Upper lobe of left lung (tissue), 4 donors: ENCODE measurements around the gene TMEM106C.

Source experiments
- POLR2A ChIP-seq, 4 donors: fragments of 450-650 bp; IDR thresholded peaks; one replicate each; pipeline ENCODE4 v1.5.1; 2016 to 2017; ENCODE audit warnings: antibody characterized with exemption in 4 of 4, mild to moderate bottlenecking in 2 of 4
- TF ChIP-seq, protein P1 (sequence below), 6 experiments: fragments of 450-650 bp in 4 of 6; fragments of 200-600 bp in 2 of 6; sonication (generic) in 2 of 6; IDR thresholded peaks; one replicate each; pipeline ENCODE4 v1.5.1; 2016 to 2019; ENCODE audit warnings: antibody characterized with exemption in 6 of 6

DNA sequence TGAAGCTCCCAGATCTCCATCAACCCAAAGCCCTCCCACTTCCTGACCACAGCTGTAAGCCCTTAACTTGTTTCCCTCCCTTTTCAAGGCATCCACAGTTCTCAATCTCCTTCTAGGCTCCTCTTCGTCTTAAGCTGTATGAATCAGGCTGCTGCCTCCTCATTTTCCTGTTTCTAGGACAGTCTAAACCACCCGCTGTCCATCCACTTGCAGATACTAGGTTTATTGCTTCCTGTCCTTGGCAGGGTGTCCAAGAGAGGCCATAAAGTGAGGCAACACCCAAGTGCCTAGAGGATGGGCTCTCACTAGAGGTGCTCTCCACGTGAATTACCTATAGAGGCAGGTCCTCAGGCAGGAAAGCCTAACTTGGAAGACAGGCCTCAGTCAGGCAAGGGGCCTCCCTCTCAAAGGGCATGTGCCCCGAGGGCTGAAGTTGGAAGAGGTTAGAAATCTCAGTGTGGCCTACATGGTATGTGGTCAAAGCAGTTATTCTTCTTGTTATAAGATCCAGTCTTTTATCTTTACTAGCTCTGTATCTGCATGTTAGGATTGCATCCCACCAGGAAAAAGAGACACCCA lies 8.8 kb upstream of the TMEM106C start:
- TF ChIP-seq, protein P1, sequence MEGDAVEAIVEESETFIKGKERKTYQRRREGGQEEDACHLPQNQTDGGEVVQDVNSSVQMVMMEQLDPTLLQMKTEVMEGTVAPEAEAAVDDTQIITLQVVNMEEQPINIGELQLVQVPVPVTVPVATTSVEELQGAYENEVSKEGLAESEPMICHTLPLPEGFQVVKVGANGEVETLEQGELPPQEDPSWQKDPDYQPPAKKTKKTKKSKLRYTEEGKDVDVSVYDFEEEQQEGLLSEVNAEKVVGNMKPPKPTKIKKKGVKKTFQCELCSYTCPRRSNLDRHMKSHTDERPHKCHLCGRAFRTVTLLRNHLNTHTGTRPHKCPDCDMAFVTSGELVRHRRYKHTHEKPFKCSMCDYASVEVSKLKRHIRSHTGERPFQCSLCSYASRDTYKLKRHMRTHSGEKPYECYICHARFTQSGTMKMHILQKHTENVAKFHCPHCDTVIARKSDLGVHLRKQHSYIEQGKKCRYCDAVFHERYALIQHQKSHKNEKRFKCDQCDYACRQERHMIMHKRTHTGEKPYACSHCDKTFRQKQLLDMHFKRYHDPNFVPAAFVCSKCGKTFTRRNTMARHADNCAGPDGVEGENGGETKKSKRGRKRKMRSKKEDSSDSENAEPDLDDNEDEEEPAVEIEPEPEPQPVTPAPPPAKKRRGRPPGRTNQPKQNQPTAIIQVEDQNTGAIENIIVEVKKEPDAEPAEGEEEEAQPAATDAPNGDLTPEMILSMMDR (IDR thresholded peaks at IDR 0.05) = no peak
- TF ChIP-seq POLR2A (IDR thresholded peaks at IDR 0.05) = no peak
